HG02759 (cell line): Measurements from ENCODE around the gene C16orf54.
"Not testable (repeated sequence)": the region's sequence is repeated elsewhere in the genome, so short reads cannot be mapped to it uniquely, and the experiment has no call there.

Source experiments
- ATAC-seq: cut with Tn5 transposase; IDR thresholded peaks from one replicate; pipeline ENCODE4 v1.9.1; 2021; ENCODE audit warnings: mild to moderate bottlenecking, moderate library complexity; ENCODE audit not compliant: unreplicated experiment

The C16orf54 gene, protein sequence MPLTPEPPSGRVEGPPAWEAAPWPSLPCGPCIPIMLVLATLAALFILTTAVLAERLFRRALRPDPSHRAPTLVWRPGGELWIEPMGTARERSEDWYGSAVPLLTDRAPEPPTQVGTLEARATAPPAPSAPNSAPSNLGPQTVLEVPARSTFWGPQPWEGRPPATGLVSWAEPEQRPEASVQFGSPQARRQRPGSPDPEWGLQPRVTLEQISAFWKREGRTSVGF

DNA sequence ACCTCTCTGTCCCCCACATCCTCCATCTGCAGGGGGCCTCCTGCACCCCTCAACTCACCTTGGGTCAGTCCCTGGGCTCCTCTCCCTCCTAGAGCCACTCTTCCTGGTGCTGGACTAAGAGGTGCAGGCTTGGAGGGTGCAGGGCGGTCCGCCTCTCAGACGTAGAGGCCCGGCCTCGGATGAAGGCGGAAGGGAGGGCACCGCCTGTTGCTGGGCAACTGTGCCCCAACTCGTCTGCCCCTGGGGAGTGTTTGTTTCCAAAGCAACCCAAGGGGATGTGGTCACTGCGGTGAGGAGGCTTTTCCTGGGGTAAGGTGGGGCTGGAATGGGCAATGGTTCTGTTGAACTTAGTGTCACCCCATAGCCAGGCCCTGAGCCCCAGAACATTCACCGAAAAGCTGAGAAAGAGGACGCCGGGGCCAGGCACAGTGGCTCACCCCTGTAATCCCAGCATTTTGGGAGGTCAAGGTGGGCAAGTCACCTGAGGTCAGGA is at the start of gene C16orf54:
Gene C16orf54 (minus strand): TSS at position 138 of the 493 bp plus-strand sequence. CDS start 1,039 bp downstream, outside the sequence.
- peak; percentile 85 for ATAC-seq

DNA sequence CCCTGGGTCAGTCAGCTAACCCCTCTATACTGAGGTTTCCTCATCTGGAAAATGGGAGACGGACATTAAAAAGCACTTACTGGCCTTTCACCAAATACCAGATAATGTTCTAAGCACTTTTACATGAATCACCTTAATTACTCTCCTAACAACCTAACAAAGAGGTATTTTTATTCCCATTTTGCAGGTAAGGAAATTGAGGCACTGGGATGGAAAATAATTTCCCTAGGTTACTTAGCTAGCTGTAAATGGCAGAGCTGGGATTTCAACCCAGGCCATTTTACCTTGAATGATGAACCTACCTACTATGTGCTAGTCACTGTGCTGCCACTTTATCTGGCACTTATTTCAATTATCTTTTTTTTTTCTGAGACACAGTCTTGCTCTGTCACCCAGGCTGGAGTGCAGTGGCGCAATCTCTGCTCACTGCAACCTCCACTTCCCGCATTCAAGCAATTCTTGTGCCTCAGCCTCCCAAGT is 48.5 kb upstream of the C16orf54 start:
- ATAC-seq: no peak

DNA sequence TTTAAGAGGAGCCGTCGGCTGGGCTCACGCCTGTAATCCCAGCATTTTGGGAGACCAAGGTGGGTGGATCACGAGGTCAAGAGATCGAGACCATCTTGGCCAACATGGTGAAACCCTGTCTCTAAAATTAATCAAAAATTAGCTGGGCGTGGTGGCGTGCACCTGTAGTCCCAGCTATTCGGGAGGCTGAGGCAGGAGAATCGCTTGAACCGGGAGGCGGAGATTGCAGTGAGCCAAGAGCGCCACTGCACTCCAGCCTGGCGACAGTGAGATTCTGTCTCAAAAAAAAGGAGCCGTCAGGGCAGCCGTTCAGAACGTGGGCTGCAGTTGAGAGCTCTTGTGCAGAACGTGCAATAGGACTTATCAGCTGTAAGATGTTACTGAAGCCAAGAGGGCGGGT is 47.4 kb upstream of the C16orf54 start:
- not testable (repeated sequence) for ATAC-seq

DNA sequence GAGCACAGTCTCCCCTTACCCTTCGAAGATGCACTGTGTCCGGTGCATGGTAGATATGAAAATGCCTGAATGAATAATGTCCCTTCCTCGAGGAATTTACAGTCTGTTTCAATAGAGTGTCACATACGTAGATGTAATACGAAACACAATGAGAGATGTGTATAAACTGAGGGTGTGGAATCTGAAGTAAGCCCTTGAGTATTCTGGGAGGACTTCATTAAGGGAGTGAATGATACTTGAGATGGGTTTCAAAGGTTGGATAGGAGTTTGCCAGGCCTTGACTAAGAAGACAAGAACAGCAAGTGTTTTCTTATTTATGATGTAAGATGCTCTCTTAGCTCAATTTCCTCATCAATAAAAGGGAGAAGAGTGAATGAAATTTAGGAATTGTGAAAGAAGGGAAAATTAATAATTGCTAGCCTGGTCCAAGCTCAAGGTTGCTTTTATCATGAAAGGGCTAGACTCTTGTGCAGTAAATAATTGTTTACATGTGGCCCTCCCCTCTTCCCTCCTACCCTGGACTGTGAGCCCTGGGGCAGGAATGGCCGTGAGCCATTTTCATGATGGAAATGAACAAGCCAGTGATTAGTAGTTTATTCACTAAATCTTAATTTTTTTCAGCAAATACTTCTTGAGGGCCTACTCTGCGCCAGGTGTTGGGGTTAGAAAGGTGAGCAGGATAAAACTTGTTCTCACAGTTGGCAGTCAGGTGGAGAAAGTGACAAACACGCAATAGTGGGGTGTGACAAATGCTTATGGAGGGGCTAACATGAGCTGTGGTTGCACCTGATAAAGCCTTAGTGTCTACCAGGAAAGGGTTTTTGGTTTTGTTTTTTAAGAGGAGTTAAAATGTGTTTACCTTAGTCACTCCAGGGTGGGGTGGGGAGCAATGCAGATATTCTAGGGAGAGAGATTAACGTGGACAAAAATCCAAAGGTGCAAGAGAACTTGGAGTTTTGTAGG is 46.3 kb upstream of the C16orf54 start:
- no peak for ATAC-seq

DNA sequence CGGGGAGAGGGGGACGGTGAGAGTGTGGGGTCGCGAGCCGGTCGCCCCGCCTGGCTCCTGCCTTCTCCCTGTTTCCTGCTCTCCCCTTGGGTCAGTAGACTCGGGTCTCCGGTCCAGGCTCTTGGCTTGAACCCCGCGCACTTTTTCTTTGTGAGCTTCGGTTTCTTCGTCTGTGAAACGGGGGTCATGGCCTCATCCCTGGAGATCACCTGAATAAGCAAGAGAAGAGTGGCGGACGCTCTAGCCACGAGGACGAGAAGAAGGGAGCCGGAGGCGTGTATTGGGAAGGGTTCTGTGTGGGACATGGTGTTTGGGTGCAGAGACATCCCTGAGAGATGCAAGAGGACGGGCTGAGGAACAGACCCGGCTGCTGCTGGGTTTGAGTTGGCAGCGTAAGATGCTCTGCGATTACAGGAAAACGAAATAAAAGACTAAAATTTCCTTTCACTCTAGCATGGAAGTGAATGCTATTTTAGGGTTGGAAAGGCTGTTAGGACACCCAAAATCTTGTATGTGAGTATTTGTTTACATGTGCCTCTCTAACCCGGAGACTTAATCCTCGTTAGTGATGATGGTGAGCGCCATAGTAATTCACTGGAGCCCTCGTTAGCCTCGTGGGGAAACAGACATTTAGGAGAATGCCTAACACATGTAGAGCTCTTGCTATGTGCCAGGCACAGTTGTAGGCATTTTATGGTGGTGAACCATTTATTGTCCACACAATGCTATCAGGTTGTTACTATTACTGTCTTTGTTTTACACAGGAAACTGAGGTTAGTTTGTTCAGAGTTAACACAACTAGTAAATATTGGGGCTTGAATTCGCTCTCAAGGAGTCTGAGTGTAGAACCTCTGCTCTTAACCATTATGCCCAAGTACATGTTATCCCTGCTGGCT is 45.4 kb upstream of the C16orf54 start:
- peak; percentile 26 for ATAC-seq

DNA sequence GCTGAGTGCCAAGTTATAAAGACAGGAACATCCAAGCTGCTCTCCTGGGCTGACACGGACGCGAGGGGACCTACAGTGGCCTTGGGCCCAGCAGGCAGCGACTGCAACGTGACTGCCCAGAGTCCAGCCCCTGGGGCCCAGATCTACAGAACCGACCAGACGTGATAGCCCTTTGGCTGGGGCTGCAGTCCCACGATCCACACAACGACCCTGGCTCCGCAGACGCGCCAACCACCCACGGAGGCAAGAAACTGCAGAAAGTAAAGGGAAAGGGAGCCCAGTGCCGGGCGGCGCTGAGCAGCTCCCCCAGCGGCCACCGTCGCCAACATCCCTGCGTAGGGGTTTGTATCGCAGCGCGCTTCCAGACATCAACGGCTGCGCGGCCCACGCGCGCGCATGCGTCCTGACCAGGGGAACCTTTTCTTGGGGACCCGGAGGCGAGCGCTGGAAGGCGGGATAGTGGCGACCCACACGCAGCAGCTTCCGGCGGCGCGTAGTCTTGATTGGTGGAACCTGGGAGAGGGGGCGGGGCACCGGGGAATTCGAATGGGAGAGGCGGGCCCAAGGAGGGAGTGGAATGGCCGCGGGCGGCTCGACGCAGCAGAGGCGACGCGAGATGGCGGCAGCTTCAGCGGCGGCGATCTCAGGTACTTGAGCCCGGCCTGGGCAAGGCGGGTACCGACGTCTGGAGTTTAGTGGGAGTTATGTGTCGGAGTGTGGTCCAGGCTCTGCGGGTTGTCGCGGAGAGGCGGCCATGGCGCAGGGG is 44.6 kb upstream of the C16orf54 start, which contains the start of gene KIF22:
Gene KIF22 (plus strand): TSS at position 569 of the 766 bp plus-strand sequence. CDS start 9 bp downstream, at position 578.
- peak; percentile 92 for ATAC-seq

DNA sequence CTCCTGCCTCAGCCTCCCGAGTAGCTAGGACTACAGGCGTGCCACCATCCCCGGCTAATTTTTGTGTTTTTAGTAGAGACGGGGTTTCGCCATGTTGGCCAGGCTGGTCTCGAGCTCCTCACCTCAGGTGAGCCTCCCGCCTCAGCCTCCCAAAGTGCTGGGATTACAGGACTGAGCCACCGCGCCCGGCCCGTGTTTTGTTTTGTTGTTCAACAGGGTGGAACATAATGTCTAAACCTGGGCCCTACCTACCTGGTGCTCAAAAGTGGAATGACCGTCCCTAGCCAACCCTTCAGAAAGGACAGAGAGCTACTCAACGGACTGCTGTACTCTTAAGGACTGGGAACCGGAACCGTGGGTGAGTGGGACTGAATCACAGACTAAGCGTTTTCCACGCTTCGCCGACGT is 44.0 kb upstream of the C16orf54 start:
- ATAC-seq: no peak

DNA sequence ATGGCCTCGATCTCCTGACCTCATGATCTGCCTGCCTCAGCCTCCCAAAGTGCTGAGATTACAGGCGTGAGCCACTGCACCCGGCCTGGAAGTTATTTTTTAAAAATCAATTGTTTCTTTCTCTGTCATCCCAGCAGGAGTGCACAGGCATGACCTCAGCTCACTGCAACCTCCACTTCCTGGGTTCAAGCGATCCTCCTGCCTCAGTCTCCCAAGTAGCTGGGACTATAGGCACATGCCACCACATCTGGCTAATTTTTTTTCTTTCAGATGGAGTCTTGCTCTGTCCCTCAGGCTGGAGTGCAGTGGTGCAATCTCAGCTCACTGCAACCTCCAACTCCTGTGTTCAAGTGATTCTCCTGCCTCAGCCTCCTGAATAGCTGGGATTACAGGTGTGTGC is 41.4 kb upstream of the C16orf54 start:
- ATAC-seq: not testable (repeated sequence)

DNA sequence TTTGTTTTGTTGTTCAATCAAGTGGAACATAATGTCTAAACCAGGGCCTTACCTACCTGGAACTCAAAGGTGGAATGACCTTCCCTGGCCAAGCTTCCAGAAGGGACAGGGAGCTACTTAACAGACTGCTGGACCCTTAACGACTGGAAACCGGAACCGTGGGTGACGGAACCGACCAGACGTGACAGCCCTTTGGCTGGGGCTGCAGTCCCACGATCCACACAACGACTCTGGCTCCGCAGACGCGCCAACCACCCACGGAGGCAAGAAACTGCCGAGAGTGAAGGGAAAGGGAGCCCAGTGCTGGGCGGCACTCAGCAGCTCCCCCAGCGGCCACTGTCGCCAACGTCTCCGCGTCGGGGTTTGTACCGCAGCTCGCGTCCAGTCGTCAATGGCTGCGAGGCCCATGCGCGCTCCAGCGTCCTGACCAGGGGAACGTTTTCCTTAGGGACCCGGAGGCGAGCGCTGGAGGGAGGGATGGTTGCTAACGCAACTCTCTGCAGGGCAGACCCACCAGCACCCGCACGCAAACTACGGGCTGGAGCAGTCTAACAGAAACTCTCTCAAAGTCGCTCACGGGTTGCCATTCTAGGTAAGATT is 39.2 kb upstream of the C16orf54 start:
- no peak for ATAC-seq

DNA sequence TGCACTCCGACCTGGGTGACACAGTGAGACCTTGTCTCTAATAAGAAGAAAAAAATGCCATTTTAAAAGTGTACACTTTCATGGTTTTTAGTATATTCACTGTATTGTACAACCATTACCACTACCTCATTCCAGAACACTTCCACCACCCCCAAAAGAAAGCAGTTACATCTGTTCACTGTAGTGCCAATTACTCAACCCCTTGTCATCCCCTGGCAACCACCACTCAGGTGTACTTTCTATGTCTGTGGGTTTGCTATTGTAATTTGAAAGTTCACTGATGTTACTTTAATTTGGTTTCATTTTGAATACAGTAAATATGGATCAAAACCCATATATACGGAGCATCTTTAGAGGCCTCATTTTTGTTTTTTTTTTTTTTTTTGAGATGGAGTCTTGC is 38.4 kb upstream of the C16orf54 start:
- ATAC-seq: no peak

DNA sequence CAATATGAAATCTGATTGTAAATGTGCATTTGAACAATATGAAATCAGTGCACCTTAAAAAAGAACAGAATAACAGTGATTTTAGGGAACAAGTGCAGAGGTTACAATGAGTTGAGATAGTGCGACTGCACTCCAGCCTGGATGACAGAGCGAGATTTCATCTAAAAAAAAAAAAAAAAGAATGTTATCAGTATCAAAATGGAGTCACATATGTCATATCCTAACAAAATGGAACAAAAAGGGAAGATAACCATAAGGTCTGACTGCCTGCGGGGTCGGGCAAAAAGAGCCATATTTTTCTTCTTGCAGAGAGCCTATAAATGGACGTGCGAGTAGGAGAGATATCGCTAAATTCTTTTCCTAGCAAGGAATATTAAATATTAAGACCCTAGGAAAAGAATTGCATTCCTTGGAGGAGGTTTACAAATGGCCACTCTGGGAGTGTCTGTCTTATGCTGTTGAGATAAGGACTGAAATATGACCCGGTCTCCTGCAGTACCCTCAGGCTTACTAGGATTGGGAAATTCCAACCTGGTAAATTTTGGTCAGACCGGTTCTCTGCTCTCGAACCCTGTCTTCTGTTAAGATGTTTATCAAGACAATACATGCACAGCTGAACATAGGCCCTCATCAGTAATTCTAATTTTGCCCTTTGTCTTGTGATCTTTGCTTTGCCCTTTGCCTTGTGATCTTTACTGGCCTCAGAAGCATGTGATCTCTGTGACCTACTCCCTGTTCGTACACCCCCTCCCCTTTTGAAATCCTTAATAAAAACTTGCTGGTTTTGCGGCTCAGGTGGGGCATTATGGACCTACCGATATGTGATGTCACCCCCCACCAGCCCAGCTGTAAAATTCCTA is 37.5 kb upstream of the C16orf54 start:
- ATAC-seq: not testable (repeated sequence)

DNA sequence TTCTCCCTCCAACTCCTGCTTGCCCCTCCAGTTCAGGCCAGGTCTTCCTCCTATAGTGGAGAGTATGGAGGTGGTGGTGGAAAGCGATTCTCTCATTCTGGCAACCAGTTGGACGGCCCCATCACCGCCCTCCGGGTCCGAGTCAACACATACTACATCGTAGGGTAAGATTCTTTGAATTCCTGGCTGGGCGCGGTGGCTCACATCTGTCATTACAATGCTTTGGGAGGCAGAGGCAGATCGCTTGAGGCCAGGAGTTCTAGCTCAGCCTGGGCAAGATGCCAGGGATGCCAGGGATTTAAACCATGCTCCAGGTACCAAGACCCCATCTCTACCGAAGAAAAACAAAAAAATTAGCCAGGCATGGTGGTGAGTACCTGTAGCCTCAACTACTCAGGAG is 33.7 kb upstream of the C16orf54 start:
- no peak for ATAC-seq

DNA sequence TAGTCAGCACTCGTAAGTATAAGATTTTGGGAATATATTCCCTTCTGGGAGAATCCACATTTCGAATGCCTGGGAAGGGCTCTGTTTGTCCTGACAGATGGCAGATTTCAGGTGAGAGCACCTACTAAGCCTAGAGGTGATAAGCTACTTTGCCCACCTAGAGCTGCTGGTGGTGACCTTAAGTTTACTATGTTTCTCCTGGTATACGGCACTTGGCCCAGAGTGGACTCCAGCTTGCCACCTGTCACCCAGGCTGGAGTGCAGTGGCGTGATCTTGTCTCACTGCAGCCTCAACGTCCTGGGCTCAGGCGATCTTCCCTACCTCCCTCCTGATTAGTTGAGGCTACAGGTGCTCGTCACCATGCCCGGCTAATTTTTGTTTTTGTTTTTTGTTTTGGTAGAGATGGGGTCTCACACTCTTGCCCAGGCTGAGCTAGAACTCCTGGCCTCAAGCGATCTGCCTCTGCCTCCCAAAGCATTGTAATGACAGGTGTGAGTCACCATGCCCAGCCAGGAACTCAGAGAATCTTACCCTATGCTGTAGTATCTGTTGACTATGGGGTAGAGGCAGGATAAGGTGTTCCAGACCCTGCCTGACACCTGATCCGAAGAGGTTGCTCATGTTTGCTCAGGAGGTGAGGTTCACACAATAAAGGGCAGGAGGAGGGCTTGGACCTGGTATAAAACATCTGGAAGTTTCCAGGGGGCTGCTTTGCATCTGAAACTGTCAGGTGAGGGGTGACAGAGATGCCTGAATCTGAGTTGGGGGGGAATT is 32.0 kb upstream of the C16orf54 start, which contains the start of gene ZG16:
Gene ZG16 (plus strand): TSS at position 681 of the 775 bp plus-strand sequence. CDS start 1,011 bp downstream, outside the sequence.
- no peak for ATAC-seq

DNA sequence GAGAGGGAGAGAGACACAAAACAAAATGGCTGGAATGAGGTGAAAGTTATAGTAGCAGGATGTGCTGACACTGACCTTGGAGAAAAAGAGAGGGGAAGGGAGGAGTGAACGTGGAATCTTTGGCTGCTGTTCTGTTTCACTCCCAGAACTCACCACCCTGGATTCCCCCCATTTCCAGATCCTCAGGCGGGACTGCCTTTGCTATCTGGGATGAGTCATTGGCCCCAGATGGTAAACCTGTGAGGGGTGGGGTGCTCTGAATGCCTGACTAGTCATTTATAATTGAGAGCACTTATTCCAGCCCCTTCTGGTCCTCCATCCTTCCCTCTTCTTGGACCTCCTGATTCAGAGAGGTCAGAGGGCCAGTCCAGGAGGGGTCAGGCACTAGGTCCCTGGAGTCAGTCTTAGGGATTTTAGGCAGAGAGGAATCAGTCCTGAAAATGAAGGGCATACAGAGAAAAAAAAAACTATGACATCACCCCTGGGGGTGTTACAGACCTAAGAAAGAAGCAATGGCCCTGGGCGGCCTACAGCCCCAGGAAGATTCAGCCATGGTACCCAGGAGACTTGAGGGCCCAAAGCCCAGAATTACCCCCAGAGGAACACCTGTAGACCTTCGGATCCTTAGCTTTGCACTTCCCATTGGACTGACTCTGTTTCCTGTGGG is 30.1 kb upstream of the C16orf54 start:
- no peak for ATAC-seq

DNA sequence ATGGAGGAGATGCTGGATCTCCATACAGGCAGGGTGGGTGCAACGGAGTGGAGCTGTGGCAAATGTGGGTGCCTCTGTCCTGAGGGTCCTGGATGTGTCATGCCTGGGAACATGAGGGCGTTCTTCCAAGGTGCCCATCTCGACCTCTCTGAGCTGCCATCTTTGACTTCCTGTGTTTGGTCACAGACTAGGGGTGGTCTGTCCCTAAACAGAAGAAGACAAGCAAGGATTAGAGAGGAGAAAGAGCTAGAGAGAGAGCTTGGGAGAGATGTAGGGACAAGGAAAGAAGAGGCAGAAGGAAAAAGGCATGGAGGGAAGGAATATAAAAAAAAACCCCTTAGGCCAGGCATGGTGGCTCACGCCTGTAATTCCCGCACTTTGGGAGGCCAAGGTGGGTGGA is 28.9 kb upstream of the C16orf54 start:
- ATAC-seq: no peak

DNA sequence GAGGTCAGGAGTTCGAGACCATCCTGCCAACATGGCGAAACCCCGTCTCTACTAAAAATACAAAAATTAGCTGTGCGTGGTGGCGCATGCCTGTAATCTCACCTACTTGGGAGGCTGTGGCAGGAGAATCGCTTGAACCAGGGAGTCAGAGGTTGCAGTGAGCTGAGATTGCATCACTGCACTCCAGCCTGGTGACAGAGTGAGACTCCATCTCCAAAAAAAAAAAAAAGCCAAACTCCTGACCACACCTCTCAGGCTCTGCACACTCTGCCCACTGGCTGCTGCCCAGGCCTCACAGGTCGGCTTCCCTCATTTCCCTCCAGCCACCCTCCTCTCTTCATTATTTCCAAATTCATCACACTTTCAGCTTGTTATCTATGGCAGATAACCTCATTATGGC is 26.5 kb upstream of the C16orf54 start:
- not testable (repeated sequence) for ATAC-seq
